ENCODE data around the gene TSPAN5. TPM values are rescaled to one million over a fixed set of nuclear protein-coding genes. Genes with fewer than 3 reads are reported as not detected.

The TSPAN5 gene
- total and polyA plus RNA-seq, 2 donors from 2014 or later = 6.8 to 13.8 TPM

GRCh38 chr4:98518559-98519267 lies 139.7 kb downstream of the TSPAN5 start:
- Histone ChIP-seq H3K27ac (ENCODE audit: low read depth in 2 of 2, low read length in 2 of 2) (no peak overlapping the region), H3K9ac (ENCODE audit: low read length in 3 of 3) (no peak overlapping the region), H3K4me1 (ENCODE audit: control insufficient read depth in 2 of 3, insufficient read depth in 2 of 3, low read depth in 1 of 3, low read length in 3 of 3) (no peaks in the 10 kb centered on the region), H3K36me3 (ENCODE audit: control insufficient read depth in 2 of 3, insufficient read depth in 3 of 3, low read length in 3 of 3) (no peaks in the 10 kb centered on the region), H3K9me3 (ENCODE audit: control insufficient read depth in 2 of 3, insufficient read depth in 1 of 3, low read length in 3 of 3) (no peaks in the 10 kb centered on the region), H3K27me3 (ENCODE audit: control insufficient read depth, insufficient read depth, low read length) (no peaks in the 10 kb centered on the region), H3K4me3 (ENCODE audit: low read length in 3 of 3) (no peak overlapping the region)
- FAIRE-seq = no peak
- intact Hi-C loops (cut with DNase I) = no loop called here
- no peak for TF ChIP-seq CTCF (IDR thresholded peaks at IDR 0.05; ENCODE audit: borderline replicate concordance, extremely low read depth, insufficient read depth)
- DNase-seq = no peak

- H3K4me3 ChIP-seq (ENCODE audit: low read length in 3 of 3) = no peak overlapping the region
- intact Hi-C loops (cut with DNase I) = no loop called here
- H3K27ac ChIP-seq (ENCODE audit: low read depth in 2 of 2, low read length in 2 of 2) = no peak overlapping the region
- H3K36me3 ChIP-seq (ENCODE audit: control insufficient read depth in 2 of 3, insufficient read depth in 3 of 3, low read length in 3 of 3) = no peaks in the 10 kb centered on the region
- FAIRE-seq = no peak
- H3K4me1 ChIP-seq (ENCODE audit: control insufficient read depth in 2 of 3, insufficient read depth in 2 of 3, low read depth in 1 of 3, low read length in 3 of 3) = no peaks in the 10 kb centered on the region
- no peak for DNase-seq
- no peak for TF ChIP-seq CTCF (IDR thresholded peaks at IDR 0.05; ENCODE audit: borderline replicate concordance, extremely low read depth, insufficient read depth)
- no peaks in the 10 kb centered on the region for H3K27me3 ChIP-seq (ENCODE audit: control insufficient read depth, insufficient read depth, low read length)
- H3K9ac ChIP-seq (ENCODE audit: low read length in 3 of 3) = no peak overlapping the region
- no peaks in the 10 kb centered on the region for H3K9me3 ChIP-seq (ENCODE audit: control insufficient read depth in 2 of 3, insufficient read depth in 1 of 3, low read length in 3 of 3)
Measured at GRCh38 chr4:98517218-98518021, 141.0 kb downstream of the TSPAN5 start.

GRCh38 chr4:98516441-98517217 lies 141.8 kb downstream of the TSPAN5 start:
- H3K36me3 ChIP-seq (ENCODE audit: control insufficient read depth in 2 of 3, insufficient read depth in 3 of 3, low read length in 3 of 3) = no peaks in the 10 kb centered on the region
- intact Hi-C loops (cut with DNase I) = no loop called here
- H3K27me3 ChIP-seq (ENCODE audit: control insufficient read depth, insufficient read depth, low read length) = no peaks in the 10 kb centered on the region
- no peaks in the 10 kb centered on the region for H3K9me3 ChIP-seq (ENCODE audit: control insufficient read depth in 2 of 3, insufficient read depth in 1 of 3, low read length in 3 of 3)
- no peak overlapping the region for H3K4me3 ChIP-seq (ENCODE audit: low read length in 3 of 3)
- FAIRE-seq = no peak
- H3K4me1 ChIP-seq (ENCODE audit: control insufficient read depth in 2 of 3, insufficient read depth in 2 of 3, low read depth in 1 of 3, low read length in 3 of 3) = no peaks in the 10 kb centered on the region
- no peak overlapping the region for H3K9ac ChIP-seq (ENCODE audit: low read length in 3 of 3)
- DNase-seq = no peak
- TF ChIP-seq CTCF (IDR thresholded peaks at IDR 0.05; ENCODE audit: borderline replicate concordance, extremely low read depth, insufficient read depth) = no peak
- no peak overlapping the region for H3K27ac ChIP-seq (ENCODE audit: low read depth in 2 of 2, low read length in 2 of 2)
